Hematopoietic multipotent progenitor cell treated with erythropoietin and hydrocortisone succinate and interleukin-3 and kit ligand, for 17 days (in vitro differentiated cells): ENCODE measurements around the gene SLC35C1.
A peak's percentile ranks its signal among the peaks of the same experiment; 100 is the strongest.
"Not testable (repeated sequence)": the region's sequence is repeated elsewhere in the genome, so short reads cannot be mapped to it uniquely, and the experiment has no call there.

Source experiments
- DNase-seq: peaks from one replicate; pipeline ENCODE4 v3.0.0-alpha.2; 2015; ENCODE audit warnings: low spot score

The SLC35C1 gene

GRCh38 chr11:45788887-45789286, 16.1 kb upstream of the SLC35C1 start:
- DNase-seq = no peak

GRCh38 chr11:45791524-45791923, 13.4 kb upstream of the SLC35C1 start:
- DNase-seq = no peak

GRCh38 chr11:45794169-45794568, 10.8 kb upstream of the SLC35C1 start:
- DNase-seq = no peak

GRCh38 chr11:45795379-45795778, 9.6 kb upstream of the SLC35C1 start:
- DNase-seq = no peak

GRCh38 chr11:45796461-45796861, 8.5 kb upstream of the SLC35C1 start:
- no peak for DNase-seq

GRCh38 chr11:45798793-45799441, 6.0 kb upstream of the SLC35C1 start:
- no peak for DNase-seq

GRCh38 chr11:45799562-45799961, 5.4 kb upstream of the SLC35C1 start:
- DNase-seq = no peak

- DNase-seq = no peak
Measured at GRCh38 chr11:45800261-45800660, 4.7 kb upstream of the SLC35C1 start.

- DNase-seq = peak; percentile 34
Measured at GRCh38 chr11:45801723-45802315, 3.1 kb upstream of the SLC35C1 start.

GRCh38 chr11:45802531-45803317, 2.2 kb upstream of the SLC35C1 start:
- DNase-seq = no peak

- peak; percentile 60 for DNase-seq
Measured at GRCh38 chr11:45803971-45804760, 783 bp upstream of the SLC35C1 start.

GRCh38 chr11:45805305-45806071, 539 bp downstream of the SLC35C1 start:
- no peak for DNase-seq

- DNase-seq = no peak
Measured at GRCh38 chr11:45806072-45806933, 1.4 kb downstream of the SLC35C1 start.

GRCh38 chr11:45806937-45807791, 2.2 kb downstream of the SLC35C1 start:
- no peak for DNase-seq

- DNase-seq = no peak
Measured at GRCh38 chr11:45807792-45808238, 2.9 kb downstream of the SLC35C1 start.

- not testable (repeated sequence) for DNase-seq
Measured at GRCh38 chr11:45808427-45808826, 3.5 kb downstream of the SLC35C1 start.

- no peak for DNase-seq
Measured at GRCh38 chr11:45809456-45810395, 4.8 kb downstream of the SLC35C1 start.

- no peak for DNase-seq
Measured at GRCh38 chr11:45810431-45811108, 5.6 kb downstream of the SLC35C1 start.
